ENCODE data around the gene GAB1.

Gene GAB1

DNA sequence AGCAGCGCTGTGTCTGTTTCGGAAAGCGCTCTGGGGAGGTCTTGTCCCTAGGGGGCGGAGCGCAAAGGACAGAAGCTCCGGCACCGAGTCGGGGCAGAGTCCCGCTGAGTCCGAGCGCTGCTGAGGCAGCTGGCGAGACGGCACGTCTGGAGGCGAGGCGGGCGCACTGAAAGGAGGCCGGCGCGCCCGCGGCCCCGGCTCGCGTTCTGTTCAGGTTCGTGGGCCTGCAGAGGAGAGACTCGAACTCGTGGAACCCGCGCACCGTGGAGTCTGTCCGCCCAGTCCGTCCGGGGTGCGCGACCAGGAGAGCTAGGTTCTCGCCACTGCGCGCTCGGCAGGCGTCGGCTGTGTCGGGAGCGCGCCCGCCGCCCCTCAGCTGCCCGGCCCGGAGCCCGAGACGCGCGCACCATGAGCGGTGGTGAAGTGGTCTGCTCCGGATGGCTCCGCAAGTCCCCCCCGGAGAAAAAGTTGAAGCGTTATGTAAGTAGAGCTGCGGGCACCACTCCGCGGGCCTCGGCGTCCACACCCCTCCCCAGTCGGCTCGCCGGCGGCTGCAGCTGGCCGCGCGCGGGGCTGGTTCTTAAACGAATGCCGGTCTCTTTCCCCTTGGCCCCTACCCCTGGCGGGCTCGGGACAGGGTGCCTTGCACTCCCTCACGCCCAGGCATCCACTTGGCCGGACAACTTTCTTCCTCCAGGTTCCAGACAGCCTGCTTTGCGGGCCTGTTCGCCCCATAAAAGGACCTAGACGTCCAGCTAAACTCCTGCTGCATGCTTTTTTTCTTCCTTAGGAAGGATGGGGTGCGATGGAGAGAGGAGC is at the start of gene GAB1:
Gene GAB1, plus strand, starts transcription at position 96 of the 819 bp plus-strand sequence. Its CDS starts 313 bp downstream, at position 409.
- no peak for DNase-seq

GRCh38 chr4:143287572-143287923 is 49.1 kb upstream of the GAB1 start:
- DNase-seq, result no peak

GRCh38 chr4:143288171-143288570 is 48.5 kb upstream of the GAB1 start:
- no peak for DNase-seq

DNA sequence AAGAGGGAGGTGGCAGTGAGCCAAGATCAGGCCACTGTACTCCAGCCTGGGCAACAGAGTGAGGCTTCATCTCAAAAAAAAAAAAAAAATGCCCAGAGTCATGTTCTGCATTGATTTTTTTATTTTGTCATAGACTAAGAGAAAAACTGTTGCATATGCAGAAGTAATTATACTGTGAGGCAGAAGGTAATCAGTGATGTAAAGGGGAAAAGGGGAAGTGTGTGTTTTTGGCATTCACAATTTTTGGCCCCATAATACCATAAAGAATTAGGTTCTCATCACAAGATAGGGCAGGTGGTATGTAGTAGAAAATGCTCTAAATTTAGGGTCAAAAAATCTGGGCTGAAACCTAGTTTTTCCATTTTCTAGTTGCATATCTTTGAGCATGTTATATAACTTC is 47.3 kb upstream of the GAB1 start:
- DNase-seq, result no peak

DNA sequence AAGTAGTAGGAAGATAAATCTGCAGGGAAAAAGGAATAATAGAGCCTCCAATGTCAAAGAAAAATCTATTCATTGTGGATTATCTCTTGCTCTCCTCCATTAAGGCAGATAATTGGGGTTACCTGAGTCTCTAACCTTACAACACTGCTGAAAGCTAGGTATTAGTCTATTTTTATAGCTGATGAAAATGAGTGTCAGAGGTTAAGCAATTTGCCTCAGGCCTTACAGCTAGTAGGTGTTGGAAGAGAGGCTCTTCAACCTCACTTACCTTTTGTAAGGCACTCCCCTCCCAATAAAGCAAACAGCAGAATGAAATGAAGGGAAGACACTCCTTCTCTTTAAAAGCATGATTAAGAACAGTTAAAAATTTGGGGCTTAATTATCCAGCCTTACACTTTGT is 45.4 kb upstream of the GAB1 start:
- no peak for DNase-seq

DNA sequence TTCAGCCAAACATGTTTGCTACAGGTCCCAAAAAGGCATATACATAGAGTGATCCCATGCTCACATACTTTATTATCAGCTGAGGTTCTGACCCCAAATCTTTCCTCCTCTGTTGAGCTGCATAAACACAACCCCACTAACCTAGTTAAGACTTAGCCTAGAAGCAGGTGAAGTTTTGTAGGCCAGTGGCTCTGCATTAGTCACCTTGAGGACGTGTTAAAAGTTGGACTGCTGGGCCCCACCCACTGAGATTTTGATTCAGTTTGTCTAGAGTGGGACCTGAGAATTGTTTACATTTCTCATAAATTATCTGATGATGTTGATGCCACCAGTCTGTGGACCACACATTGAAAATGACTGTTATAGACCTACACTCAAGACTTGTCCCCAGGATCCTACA is 43.8 kb upstream of the GAB1 start:
- no peak for DNase-seq

GRCh38 chr4:143294310-143294709 is 42.4 kb upstream of the GAB1 start:
- no peak for DNase-seq

- no peak for DNase-seq
Observed at GRCh38 chr4:143294710-143295275, 41.9 kb upstream of the GAB1 start.

DNA sequence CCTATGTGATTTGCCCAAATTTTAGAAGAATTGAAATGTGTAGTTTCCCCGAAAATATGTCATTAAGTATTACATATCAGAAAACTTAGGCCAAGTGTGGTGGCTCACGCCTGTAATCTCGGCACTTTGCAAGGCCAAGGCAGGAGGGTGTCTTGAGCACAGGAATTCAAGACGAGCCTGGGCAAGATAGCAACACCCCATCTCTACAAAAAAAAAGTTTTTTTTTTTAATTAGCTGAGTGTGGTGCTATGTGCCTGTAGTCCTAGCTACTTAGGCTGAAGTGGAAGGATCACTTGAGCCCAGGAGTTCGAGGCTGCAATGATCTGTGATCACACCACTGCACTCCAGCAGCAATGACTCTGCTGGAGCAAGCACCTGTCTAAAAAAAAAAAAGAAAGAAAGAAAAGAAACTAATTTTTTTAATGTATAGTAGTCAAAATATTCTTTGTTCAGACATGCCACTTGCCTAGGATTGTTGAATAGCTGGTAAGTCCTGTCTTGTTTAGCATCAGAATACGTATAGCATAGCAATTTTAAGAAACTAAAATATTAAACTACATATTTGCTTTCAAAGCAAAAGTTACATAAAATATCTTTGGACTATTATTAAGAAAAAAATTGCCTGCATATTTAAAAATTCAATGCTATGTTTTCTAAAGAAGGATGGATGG is 40.1 kb upstream of the GAB1 start:
- no peak for DNase-seq

DNA sequence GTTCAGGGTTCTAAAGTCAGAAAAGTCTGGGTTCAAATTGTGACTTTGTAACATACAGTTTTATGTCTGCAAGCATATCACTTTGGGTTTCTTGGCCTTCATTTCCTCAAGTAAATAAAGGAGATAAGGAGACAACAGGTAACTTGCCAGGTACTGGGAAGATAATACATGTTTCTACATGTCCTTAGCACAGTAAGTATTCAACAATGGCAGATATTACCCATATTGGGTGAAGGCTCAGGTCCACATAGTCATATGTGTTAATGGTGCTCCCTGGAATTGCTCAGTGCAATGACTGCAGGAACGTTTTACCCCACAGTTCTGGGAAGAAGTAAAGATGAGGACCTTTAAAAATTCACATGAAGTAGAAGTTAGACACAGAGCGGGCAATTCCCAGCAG is 35.8 kb upstream of the GAB1 start:
- no peak for DNase-seq

- no peak for DNase-seq
Observed at GRCh38 chr4:143302536-143302935, 34.1 kb upstream of the GAB1 start.

DNA sequence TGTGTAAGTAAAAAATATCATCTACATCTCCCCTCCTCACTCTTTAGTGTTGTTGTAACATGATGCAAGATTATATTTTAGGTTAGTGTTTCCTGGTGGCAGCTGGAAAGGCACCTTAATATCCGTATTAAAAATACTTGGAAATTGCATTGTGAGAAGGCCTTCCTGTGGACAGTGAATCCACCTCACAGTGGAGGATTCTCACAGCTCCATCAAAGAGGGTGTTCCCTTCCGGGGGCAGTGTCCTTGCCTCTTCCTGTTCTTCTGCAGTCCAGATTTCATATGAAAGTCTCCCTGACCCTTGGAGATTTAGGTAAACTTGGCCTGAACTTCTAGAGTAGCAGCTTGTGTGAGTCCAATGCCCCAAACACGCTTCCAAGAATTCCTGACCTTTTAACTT is 29.9 kb upstream of the GAB1 start:
- DNase-seq, result no peak

GRCh38 chr4:143307531-143307930 is 29.1 kb upstream of the GAB1 start:
- DNase-seq, result no peak

GRCh38 chr4:143308377-143308776 is 28.3 kb upstream of the GAB1 start:
- no peak for DNase-seq

DNA sequence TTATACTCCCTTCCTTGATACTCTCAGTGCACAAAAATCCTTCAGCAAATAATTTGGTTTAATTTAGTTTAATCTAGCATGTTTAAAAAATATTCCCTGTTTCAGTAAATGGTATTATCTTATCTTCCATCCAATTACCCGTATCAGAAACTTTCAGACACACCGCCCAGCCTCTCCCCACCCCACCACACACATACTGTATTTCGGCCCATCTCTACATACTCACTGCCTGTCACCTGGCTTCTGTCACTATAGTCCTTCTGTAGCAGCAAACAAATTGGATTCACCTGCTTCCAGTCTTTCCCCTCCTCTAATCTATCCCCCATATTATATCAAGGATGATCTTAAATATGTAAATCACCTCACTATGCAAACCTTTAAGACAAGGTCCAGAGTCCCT is 24.8 kb upstream of the GAB1 start:
- no peak for DNase-seq

- DNase-seq, result no peak
Observed at GRCh38 chr4:143313521-143313920, 23.2 kb upstream of the GAB1 start.

GRCh38 chr4:143313996-143314395 is 22.7 kb upstream of the GAB1 start:
- no peak for DNase-seq

DNA sequence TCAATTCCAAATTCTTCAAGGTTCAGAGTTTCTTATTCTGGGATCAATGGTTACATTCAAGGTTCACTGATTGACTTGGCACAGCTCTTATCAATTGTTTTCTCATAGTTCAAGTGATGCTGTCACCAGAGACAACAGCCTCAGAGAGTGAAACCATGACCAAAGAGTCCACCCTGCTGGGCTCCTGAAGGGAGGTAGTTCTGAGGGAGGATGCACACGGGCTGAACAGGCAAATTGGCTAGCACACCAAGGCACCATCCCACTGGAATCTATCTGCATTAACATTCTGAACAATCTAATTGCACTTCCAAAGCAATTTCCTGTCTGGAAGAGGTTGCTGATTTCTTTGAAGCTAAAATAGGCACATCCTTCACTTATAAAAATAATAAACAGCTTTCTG is 16.6 kb upstream of the GAB1 start:
- no peak for DNase-seq

- no peak for DNase-seq
Observed at GRCh38 chr4:143326735-143327134, 9.9 kb upstream of the GAB1 start.

- no peak for DNase-seq
Observed at GRCh38 chr4:143329985-143330384, 6.7 kb upstream of the GAB1 start.

DNA sequence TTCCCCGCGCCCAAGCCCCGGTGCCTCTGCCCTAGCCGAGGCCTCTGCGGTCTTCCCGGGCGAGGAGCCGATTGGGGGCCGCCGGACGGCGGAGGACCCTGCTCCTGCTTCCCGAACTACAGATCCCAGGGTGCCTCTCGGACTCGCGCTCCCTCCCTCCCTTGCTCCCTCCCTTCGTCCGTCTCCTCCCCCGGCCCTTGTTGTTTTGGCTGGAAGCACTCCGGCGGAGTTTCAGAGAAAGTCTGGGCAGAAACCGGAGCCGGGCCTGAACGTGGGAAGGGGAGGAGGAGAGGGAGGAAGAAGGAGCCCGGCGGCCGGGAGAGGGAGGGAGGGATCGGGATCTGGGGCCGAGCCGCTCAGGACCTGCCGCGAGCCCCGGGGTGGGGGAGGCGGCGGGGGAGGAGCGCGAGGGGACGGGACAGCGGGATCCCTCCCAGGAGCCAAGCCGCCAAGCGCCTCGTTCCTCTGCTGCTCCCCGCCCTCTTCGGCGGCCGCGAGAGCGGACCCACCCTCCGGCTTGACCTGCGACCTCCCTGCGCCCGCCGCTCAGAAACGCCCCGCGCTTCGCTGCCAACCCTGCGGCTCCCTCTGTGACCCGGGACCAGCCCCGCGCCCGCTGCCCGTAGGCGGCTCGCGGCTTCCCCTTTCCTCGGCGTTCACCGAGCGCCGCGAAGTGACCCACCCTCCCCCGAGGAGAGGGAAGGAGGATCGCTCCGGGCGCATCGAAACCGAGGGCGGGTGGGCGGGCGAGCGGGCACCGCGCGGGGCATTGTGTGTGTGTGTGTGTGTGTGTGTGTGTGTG is 496 bp upstream of the GAB1 start:
- no peak for DNase-seq

DNA sequence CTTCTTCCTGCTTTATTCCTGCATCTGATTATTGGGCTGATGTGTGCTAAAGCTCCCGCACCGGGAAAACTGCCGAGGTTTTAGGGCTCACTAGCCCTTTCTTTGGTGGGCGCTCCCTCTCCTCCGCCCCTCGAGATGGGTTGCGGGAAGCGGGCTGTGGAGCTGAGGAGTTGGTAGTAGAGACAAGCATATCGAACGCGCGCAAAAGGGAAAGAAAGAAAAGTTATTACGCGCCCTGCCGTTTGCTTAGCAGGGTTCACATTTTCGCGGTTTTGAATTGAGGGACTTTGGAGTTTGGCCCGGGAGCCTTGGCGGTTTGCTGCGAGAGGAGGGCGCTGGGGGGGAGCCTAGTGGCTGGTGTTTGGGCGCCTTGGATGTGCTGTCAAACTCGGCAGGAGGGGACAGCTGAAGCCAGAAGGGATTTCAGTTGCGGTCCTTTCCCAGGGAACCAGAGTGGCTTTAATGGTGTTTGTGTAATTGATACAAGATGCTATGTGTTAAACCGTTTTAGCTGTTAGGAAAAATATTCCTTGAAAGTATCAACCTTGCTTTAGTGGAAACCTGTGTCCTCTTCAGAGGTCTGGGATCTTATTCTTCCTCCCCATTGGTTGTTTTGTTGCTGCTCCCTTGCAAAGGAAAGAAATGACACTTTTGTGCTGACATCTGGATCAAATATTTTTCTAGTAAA is 1.1 kb downstream of the GAB1 start:
- DNase-seq, result no peak

GRCh38 chr4:143338313-143338712 is 1.6 kb downstream of the GAB1 start:
- DNase-seq, result no peak

All from NCI-H1417 treated with DMSO at 0.1 percent for 48 hours (cell line).